Measurements from ENCODE around the gene SLC9A3.
"Not testable (repeated sequence)": the region's sequence is repeated elsewhere in the genome, so short reads cannot be mapped to it uniquely, and the experiment has no call there.

SLC9A3 gene

GRCh38 chr5:475704-476101, 48.5 kb downstream of the SLC9A3 start:
- FAIRE-seq: no peak
- no peak for DNase-seq (ENCODE audit: insufficient read length, low spot score)
- TF ChIP-seq POLR2A (IDR thresholded peaks at IDR 0.05; ENCODE audit: low read depth, low read length) (no peak), PAX5 (IDR thresholded peaks at IDR 0.05; ENCODE audit: insufficient read depth, low read length, severe bottlenecking) (no peak), TAF1 (IDR thresholded peaks at IDR 0.05; ENCODE audit: low read depth, low read length) (no peak), SPI1 (IDR thresholded peaks at IDR 0.05; ENCODE audit: low read depth, low read length) (no peak), POU2F2 (IDR thresholded peaks at IDR 0.05; ENCODE audit: low read depth, low read length) (no peak), POLR2AphosphoS5 (IDR thresholded peaks at IDR 0.05; ENCODE audit: low read depth, low read length) (no peak)

GRCh38 chr5:474840-475661, 49.2 kb downstream of the SLC9A3 start:
- FAIRE-seq: no peak
- DNase-seq (ENCODE audit: insufficient read length, low spot score): no peak
- no peak for TF ChIP-seq POU2F2 (IDR thresholded peaks at IDR 0.05; ENCODE audit: low read depth, low read length)

- FAIRE-seq; DNase-seq (ENCODE audit: insufficient read length, low spot score): not testable (repeated sequence)
Observed at GRCh38 chr5:474232-474839, 49.9 kb downstream of the SLC9A3 start.

- FAIRE-seq (no peak), DNase-seq (ENCODE audit: insufficient read length, low spot score) (no peak)
- TF ChIP-seq SPI1 (IDR thresholded peaks at IDR 0.05; ENCODE audit: low read depth, low read length) (no peak), POU2F2 (IDR thresholded peaks at IDR 0.05; ENCODE audit: low read depth, low read length) (no peak), PAX5 (IDR thresholded peaks at IDR 0.05; ENCODE audit: insufficient read depth, low read length, severe bottlenecking) (no peak), TAF1 (IDR thresholded peaks at IDR 0.05; ENCODE audit: low read depth, low read length) (no peak), POLR2AphosphoS5 (IDR thresholded peaks at IDR 0.05; ENCODE audit: low read depth, low read length) (no peak), POLR2A (IDR thresholded peaks at IDR 0.05; ENCODE audit: low read depth, low read length) (no peak)
Observed at GRCh38 chr5:473551-474192, 50.6 kb downstream of the SLC9A3 start.

GRCh38 chr5:472656-473550, 51.3 kb downstream of the SLC9A3 start:
- FAIRE-seq (peak; percentile 99), DNase-seq (ENCODE audit: insufficient read length, low spot score) (peak; percentile 99)
- TF ChIP-seq POLR2AphosphoS5 (IDR thresholded peaks at IDR 0.05; ENCODE audit: low read depth, low read length) (peak; percentile 72; the same call in 1 of the 2 replicates), POU2F2 (IDR thresholded peaks at IDR 0.05; ENCODE audit: low read depth, low read length) (no peak), TAF1 (IDR thresholded peaks at IDR 0.05; ENCODE audit: low read depth, low read length) (peak; percentile 32; the same call in 1 of the 2 replicates), PAX5 (IDR thresholded peaks at IDR 0.05; ENCODE audit: insufficient read depth, low read length, severe bottlenecking) (peak; percentile 88), POLR2A (IDR thresholded peaks at IDR 0.05; ENCODE audit: low read depth, low read length) (peak; percentile 74), SPI1 (IDR thresholded peaks at IDR 0.05; ENCODE audit: low read depth, low read length) (no peak)

- FAIRE-seq (no peak), DNase-seq (ENCODE audit: insufficient read length, low spot score) (no peak)
- TF ChIP-seq SPI1 (IDR thresholded peaks at IDR 0.05; ENCODE audit: low read depth, low read length) (no peak), PAX5 (IDR thresholded peaks at IDR 0.05; ENCODE audit: insufficient read depth, low read length, severe bottlenecking) (no peak), TAF1 (IDR thresholded peaks at IDR 0.05; ENCODE audit: low read depth, low read length) (no peak), POLR2A (IDR thresholded peaks at IDR 0.05; ENCODE audit: low read depth, low read length) (no peak; the same call in 1 of the 2 replicates), POU2F2 (IDR thresholded peaks at IDR 0.05; ENCODE audit: low read depth, low read length) (no peak), POLR2AphosphoS5 (IDR thresholded peaks at IDR 0.05; ENCODE audit: low read depth, low read length) (no peak)
Observed at GRCh38 chr5:472076-472655, 52.1 kb downstream of the SLC9A3 start.

GRCh38 chr5:471750-472058, 52.5 kb downstream of the SLC9A3 start:
- TF ChIP-seq POLR2A (IDR thresholded peaks at IDR 0.05; ENCODE audit: low read depth, low read length): no peak
- no peak for TF ChIP-seq SPI1 (IDR thresholded peaks at IDR 0.05; ENCODE audit: low read depth, low read length)
- no peak for TF ChIP-seq POLR2AphosphoS5 (IDR thresholded peaks at IDR 0.05; ENCODE audit: low read depth, low read length)
- TF ChIP-seq PAX5 (IDR thresholded peaks at IDR 0.05; ENCODE audit: insufficient read depth, low read length, severe bottlenecking): no peak
- TF ChIP-seq POU2F2 (IDR thresholded peaks at IDR 0.05; ENCODE audit: low read depth, low read length): no peak
- no peak for TF ChIP-seq TAF1 (IDR thresholded peaks at IDR 0.05; ENCODE audit: low read depth, low read length)
- DNase-seq (ENCODE audit: insufficient read length, low spot score) (no peak), FAIRE-seq (no peak)

- no peak for FAIRE-seq
Observed at GRCh38 chr5:470961-471749, 53.1 kb downstream of the SLC9A3 start.

More at GRCh38 chr5:470961-471749, 53.1 kb downstream of the SLC9A3 start:
- TF ChIP-seq POU2F2 (IDR thresholded peaks at IDR 0.05; ENCODE audit: low read depth, low read length) (peak; percentile 14; the same call in 1 of the 2 replicates), POLR2A (IDR thresholded peaks at IDR 0.05; ENCODE audit: low read depth, low read length) (0 out of 2 replicates have a peak, but pooled peaks have one; percentile 29), TAF1 (IDR thresholded peaks at IDR 0.05; ENCODE audit: low read depth, low read length) (no peak), POLR2AphosphoS5 (IDR thresholded peaks at IDR 0.05; ENCODE audit: low read depth, low read length) (no peak)
- no peak for DNase-seq (ENCODE audit: insufficient read length, low spot score)
